Measurements from ENCODE around the gene PIH1D1.

DNA sequence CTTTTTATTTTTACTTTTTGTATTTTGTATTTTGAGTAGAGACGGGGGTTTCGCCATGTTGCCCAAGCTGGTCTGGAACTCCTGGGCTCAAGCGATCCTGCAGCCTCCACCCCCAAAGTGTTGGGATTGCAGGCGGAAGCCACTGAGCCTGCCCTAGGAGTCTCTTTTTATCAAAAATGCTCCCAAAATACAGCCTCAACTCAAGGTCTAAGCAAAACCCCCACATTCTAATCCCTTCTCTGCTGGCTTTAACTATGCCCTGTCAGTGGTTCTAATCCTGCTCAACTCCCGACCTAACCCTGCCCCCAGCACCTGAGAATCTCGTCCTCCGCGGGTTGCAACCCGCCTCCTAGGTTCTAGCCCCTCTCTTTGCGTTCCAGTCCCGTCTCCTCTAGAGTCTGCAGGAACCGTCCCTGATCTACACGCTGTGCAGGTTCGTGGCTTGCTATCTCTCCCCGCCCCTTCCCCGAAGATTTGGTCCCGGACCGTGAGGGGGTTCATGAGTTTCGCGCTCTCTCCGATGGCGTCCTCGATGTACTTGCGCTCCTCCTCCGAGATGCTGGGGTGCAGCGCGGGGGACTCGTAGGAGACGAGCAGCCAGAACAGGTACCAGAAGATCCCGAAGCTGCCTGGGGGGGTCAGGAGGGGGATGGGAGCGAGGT, 18.2 kb downstream of the PIH1D1 start:
- TF ChIP-seq, protein P1, sequence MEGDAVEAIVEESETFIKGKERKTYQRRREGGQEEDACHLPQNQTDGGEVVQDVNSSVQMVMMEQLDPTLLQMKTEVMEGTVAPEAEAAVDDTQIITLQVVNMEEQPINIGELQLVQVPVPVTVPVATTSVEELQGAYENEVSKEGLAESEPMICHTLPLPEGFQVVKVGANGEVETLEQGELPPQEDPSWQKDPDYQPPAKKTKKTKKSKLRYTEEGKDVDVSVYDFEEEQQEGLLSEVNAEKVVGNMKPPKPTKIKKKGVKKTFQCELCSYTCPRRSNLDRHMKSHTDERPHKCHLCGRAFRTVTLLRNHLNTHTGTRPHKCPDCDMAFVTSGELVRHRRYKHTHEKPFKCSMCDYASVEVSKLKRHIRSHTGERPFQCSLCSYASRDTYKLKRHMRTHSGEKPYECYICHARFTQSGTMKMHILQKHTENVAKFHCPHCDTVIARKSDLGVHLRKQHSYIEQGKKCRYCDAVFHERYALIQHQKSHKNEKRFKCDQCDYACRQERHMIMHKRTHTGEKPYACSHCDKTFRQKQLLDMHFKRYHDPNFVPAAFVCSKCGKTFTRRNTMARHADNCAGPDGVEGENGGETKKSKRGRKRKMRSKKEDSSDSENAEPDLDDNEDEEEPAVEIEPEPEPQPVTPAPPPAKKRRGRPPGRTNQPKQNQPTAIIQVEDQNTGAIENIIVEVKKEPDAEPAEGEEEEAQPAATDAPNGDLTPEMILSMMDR (IDR thresholded peaks at IDR 0.05; ENCODE audit: poor library complexity) = no peak
- TF ChIP-seq EZH2 (IDR thresholded peaks at IDR 0.05; ENCODE audit: borderline replicate concordance) = no peak
- TF ChIP-seq EZH2phosphoT487 (IDR thresholded peaks at IDR 0.05; ENCODE audit: low read depth, severe bottlenecking, unreplicated experiment) = no peak

Measured in hepatocyte (in vitro differentiated cells).